Spinal cord (tissue), 10 donors: ENCODE data around the gene NDUFS1. TPM values are rescaled to one million over a fixed set of nuclear protein-coding genes. Genes with fewer than 3 reads are reported as not detected.
A peak's percentile ranks its signal among the peaks of the same experiment; 100 is the strongest.
"Not testable (repeated sequence)": the region's sequence is repeated elsewhere in the genome, so short reads cannot be mapped to it uniquely, and the experiment has no call there.

Experiments used
- DNase-seq, 6 donors: peaks; one replicate each; pipeline versions ENCODE4 v3.0.0 to v3.0.0-alpha.2; 2013 to 2015; ENCODE audit warnings: low spot score in 6 of 6, low read depth in 4 of 6
- H3K27ac ChIP-seq: one replicate; pipeline ENCODE4 v1.5.1; 2013; ENCODE audit warnings: low read depth, low read length, control low read depth
- H3K27me3 ChIP-seq: one replicate; pipeline ENCODE4 v1.6.1; 2013; ENCODE audit warnings: low read length; ENCODE audit not compliant: control insufficient read depth, insufficient read depth
- H3K36me3 ChIP-seq: one replicate; pipeline ENCODE4 v1.6.1; 2013; ENCODE audit warnings: low read length; ENCODE audit not compliant: control insufficient read depth, insufficient read depth
- H3K4me1 ChIP-seq: one replicate; pipeline ENCODE4 v1.6.1; 2013; ENCODE audit warnings: low read length; ENCODE audit not compliant: control insufficient read depth, insufficient read depth
- H3K4me3 ChIP-seq: one replicate; pipeline ENCODE4 v1.5.1; 2013; ENCODE audit warnings: low read depth, low read length, control low read depth
- H3K9me3 ChIP-seq: one replicate; pipeline ENCODE4 v1.6.1; 2013; ENCODE audit warnings: low read length; ENCODE audit not compliant: control insufficient read depth, insufficient read depth
- WGBS: methylation state at CpG from one replicate; pipeline ENCODE4 v1.1.5; 2013; ENCODE audit warnings: missing lambda C conversion rate; ENCODE audit not compliant: insufficient coverage; 5-methylcytosine and 5-hydroxymethylcytosine counted together
- polyA plus RNA-seq, 2 donors: library from polyadenylated mRNA; unstranded; fragments of 120-200 nt; gene quantifications; one replicate each; pipeline ENCODE4 v1.2.1, GENCODE V29; 2013; ENCODE audit not compliant: insufficient read length in 2 of 2
- total RNA-seq, 2 donors: library from RNA; depleted of rRNA in 1 of 2; stranded (reverse); fragments of 120-200 nt in 1 of 2; fragments of >200 nt in 1 of 2; gene quantifications; one replicate each; pipeline versions ENCODE4 v1.2.3 to v1.2.4, GENCODE V29; 2013 to 2014
- donor health status: healthy.

The NDUFS1 gene
- total and polyA plus RNA-seq, 4 donors = 76.7 to 181 (median 97.7) TPM

DNA sequence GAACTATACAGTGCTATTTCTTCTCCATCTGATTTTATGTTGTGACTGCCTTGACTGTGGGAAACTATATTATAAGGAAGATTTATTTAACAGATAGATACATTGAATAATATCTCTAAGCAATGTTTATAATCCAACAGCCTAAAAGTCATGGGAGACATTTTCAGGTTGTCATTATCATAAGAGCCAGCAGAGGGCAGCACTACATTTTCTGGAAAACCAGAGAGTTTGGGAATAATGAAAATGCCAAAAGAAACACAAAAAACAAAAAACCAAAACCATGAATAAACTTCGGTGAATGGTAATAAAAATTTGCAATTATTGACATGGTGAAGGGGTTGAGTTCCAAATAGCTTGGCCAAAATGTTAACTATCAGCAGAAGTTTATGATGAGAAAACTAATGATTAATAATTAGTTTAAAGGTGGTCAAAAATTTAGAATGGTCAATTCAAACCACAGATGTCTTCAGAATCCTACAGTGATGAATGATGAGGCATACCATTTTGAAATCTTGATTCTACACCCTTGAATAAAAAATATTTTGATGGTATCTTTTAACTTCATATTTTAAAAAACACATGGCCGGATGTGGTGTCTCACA, 5.1 kb upstream of the NDUFS1 start:
- H3K4me3 ChIP-seq = no peak overlapping the region
- H3K36me3 ChIP-seq = peaks cover 28% of the 10 kb centered on the region
- peaks cover 6% of the 10 kb centered on the region for H3K4me1 ChIP-seq
- H3K9me3 ChIP-seq = no peaks in the 10 kb centered on the region
- peak; percentile 36 to 87 (median 56) for DNase-seq
- no peaks in the 10 kb centered on the region for H3K27me3 ChIP-seq
- WGBS = no CpG with 5 or more reads among the region's 2 CpGs
- H3K27ac ChIP-seq = no peak overlapping the region

DNA sequence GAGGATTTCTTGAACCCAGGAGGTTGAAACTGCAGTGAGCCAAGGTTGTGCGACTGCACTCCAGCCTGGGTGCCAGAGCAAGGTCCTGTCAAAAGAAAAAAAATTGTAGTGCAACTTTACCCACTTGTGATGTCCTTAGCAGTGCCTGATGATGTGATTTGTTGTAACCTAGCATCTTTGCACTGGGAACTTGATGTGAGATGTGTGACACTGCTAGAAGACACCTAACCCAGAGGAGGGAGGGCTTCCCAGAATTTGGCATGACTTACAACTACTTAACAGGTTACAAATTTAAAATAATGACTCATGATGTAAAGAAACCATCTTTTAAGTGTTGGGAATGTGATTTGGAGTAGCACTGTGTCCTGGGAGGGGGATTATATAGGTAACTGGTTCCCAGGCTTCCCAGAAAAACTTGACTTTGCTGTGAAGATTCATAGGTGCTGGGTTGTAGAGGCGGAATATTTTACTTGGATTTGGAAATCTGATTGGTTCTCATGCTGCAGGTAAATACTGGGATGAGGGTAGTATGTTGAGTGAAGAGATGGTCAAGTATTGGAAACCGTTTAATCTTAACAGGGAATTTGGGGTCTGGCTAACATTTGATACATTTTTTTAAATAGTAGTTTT, 4.1 kb upstream of the NDUFS1 start:
- WGBS = 90% methylated on average over 2 of the region's 3 CpGs
- H3K4me1 ChIP-seq = peaks cover 6% of the 10 kb centered on the region
- no peak overlapping the region for H3K27ac ChIP-seq
- no peak for DNase-seq
- H3K4me3 ChIP-seq = no peak overlapping the region
- H3K9me3 ChIP-seq = no peaks in the 10 kb centered on the region
- peaks cover 28% of the 10 kb centered on the region for H3K36me3 ChIP-seq
- no peaks in the 10 kb centered on the region for H3K27me3 ChIP-seq

DNA sequence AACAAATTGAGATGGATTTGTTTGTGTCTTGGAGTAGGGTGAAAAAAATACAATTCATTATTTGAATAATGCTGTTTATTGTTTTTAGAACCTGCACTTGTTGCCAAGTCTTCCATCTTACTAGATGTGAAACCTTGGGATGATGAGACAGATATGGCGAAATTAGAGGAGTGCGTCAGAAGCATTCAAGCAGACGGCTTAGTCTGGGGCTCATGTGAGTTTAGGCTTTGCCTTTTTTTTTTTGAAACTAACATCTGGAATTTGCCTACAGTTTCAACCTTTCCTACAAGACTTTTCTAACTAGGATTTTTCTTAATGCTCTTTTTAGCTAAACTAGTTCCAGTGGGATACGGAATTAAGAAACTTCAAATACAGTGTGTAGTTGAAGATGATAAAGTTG, 3.2 kb upstream of the NDUFS1 start:
- Histone ChIP-seq H3K36me3 (peaks cover 24% of the 10 kb centered on the region), H3K4me1 (peaks cover 13% of the 10 kb centered on the region)
- H3K27ac ChIP-seq, H3K27me3 ChIP-seq, H3K9me3 ChIP-seq, H3K4me3 ChIP-seq, DNase-seq: not testable (repeated sequence)
- no CpG with 5 or more reads among the region's 4 CpGs for WGBS

DNA sequence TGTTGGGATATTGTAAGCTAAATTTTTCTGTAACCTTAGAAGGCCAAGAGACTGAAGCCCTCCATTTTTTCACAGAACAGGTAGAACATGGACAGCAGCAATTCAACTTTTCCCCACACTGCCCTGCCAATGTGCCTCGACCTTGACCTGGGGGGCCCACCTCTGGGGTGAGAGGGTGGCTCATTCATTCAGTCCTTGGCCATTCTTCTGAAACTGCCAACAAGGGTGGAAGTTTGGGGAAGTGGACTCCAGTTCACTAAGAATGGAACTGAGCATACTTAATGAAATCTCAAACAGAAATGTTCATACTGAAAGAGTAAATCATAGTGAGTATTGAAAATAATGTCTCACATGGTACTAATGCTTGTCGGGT, 1.5 kb upstream of the NDUFS1 start:
- no peaks in the 10 kb centered on the region for H3K27me3 ChIP-seq
- WGBS = 100% methylated on average over 1 of the region's 2 CpGs
- peaks cover 13% of the 10 kb centered on the region for H3K4me1 ChIP-seq
- H3K27ac ChIP-seq = no peak overlapping the region
- peak overlapping the region; percentile 98 for H3K4me3 ChIP-seq
- no peak for DNase-seq
- no peaks in the 10 kb centered on the region for H3K9me3 ChIP-seq
- peaks cover 21% of the 10 kb centered on the region for H3K36me3 ChIP-seq

DNA sequence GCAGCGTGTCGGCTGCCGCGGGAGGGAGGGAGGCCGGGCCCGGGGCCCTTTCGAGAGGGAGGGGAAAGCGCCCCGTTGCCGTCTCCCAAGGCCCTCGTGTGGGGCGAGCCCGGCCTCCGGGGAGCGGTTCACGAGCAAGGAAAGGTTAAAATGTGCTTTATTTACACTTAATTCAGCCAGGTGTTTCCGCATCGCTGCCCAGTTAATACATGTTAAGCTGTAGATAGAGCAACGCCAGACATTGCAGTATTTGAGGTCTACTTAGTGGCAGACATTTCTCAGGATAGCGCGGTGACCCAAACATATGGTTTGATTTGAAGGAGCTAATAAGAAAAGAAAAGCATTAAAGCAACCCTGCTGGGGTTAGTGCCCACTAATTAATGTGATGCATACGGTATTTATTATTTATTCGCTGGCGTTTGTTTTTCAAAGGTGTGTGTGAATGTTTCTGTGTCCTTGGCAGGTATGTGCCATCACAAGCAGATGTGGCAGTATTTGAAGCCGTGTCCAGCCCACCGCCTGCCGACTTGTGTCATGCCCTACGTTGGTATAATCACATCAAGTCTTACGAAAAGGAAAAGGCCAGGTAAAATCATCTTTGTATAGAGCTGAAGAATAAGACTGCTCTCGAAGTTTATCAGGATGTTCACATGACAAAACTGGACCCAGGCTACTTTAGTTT, 1.0 kb upstream of the NDUFS1 start:
- peaks cover 22% of the 10 kb centered on the region for H3K36me3 ChIP-seq
- peaks cover 13% of the 10 kb centered on the region for H3K4me1 ChIP-seq
- WGBS = 4% methylated on average over 15 of the region's 30 CpGs
- no peak for DNase-seq
- H3K27ac ChIP-seq = peak overlapping the region; percentile 95
- peak overlapping the region; percentile 98 for H3K4me3 ChIP-seq
- no peaks in the 10 kb centered on the region for H3K9me3 ChIP-seq
- no peaks in the 10 kb centered on the region for H3K27me3 ChIP-seq

DNA sequence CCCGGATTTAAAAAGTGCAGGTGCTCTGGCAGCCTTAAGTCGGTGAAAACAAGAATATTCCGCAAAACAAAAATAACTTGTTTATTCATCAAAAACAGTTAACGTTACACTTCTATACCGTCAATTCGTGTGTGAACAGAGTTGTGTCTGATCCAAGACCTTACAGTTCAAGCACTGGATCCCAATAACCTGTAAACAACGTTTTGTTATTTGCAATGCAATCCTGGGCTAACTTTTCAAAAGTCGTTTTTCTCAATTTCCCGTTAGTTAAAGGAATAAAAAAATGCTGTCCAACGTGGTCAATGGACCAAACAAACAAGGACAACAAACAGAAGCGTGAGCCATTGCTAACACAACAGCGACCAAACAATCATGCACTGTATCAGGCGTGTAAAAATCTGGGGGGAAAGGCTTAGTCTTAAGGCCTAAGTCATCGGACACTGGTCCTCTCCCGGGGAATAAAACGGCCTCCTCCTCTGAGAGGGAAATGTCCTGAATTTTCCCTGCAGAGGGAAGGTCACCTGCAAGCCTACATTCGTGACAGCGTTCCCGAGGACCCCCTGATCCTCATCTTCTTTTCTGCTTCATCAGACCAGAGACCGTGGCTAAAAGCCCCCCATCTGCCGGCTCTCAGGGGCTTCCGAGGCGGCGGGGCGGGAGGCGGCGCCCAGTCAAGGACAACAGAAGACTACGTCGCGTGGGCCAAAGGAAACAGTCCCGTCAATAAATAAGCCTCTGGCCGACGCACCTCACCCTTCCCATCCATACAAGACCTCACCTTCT, 490 bp downstream of the NDUFS1 start:
- peak overlapping the region; percentile 95 for H3K27ac ChIP-seq
- H3K4me1 ChIP-seq = peaks cover 13% of the 10 kb centered on the region
- peak overlapping the region; percentile 98 for H3K4me3 ChIP-seq
- WGBS = under 1% methylated on average over 27 of the region's 33 CpGs
- no peaks in the 10 kb centered on the region for H3K9me3 ChIP-seq
- H3K27me3 ChIP-seq = no peaks in the 10 kb centered on the region
- H3K36me3 ChIP-seq = peaks cover 16% of the 10 kb centered on the region
- peak in 1 of 6 donors; percentile 6 for DNase-seq

DNA sequence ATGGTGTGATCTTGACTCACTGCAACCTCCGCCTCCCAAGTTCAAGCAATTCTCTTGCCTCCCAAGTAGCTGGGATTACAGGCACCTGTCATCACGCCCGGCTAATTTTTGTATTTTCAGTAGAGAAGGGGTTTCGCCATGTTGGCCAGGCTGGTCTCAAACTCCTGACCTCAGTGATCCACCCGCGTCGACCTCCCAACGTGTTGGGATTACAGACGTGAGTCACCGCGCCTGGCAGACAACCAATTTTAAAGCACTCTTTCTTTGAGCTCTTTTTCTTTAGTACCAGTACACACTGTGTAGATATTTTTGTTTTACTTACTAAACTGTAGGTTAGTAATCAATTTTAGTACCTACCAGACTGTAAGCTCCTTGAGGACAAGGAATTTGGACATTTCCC, 2.2 kb downstream of the NDUFS1 start:
- H3K4me3 ChIP-seq, H3K27me3 ChIP-seq, H3K27ac ChIP-seq, DNase-seq, H3K9me3 ChIP-seq: not testable (repeated sequence)
- 97% methylated on average over 6 of the region's 11 CpGs for WGBS
- Histone ChIP-seq H3K4me1 (peaks cover 13% of the 10 kb centered on the region), H3K36me3 (peaks cover 10% of the 10 kb centered on the region)

DNA sequence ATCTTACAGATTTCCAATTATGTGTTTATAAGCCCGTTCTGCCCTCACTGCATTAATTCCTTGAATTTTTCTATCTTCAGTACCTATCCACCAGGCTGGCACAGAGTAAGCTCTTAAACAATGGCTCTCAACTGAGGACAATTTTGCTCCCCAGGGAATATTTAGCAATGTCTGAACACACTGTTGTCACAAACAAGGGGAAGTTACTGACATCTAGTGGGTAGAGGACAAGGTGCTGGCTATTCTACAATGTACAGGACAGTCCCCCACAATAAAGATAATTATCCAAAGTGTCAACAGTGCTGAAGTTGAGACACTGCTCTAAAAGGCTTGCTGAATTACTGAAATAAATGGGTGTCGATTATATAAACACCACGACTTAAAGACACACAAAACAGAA, 5.0 kb downstream of the NDUFS1 start:
- no peak overlapping the region for H3K4me3 ChIP-seq
- H3K27me3 ChIP-seq = no peaks in the 10 kb centered on the region
- H3K27ac ChIP-seq = no peak overlapping the region
- H3K36me3 ChIP-seq = peaks cover 4% of the 10 kb centered on the region
- H3K9me3 ChIP-seq = no peaks in the 10 kb centered on the region
- WGBS = 100% methylated on average over 1 of the region's 3 CpGs
- DNase-seq = peak in 1 of 6 donors; percentile 29
- H3K4me1 ChIP-seq = peaks cover 7% of the 10 kb centered on the region

DNA sequence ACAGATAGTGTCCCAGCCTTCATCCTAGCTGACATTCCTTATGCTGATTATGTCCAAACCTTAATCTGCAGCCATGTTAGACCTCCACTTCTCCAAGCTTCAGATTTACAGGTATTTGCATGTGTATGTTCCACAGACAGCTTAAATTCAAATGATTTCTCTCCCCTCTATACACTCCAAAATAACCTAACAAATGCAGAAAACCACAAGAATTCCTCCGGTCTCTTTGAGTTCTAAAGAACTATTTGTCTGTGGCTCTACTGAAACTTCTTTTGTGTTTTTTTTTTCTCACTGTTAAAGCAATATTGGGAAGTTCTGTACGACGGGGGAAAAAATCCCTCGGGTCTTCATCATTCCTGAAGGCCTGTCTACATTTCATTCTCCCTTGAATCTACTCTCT, 8.6 kb downstream of the NDUFS1 start:
- Histone ChIP-seq H3K4me3 (no peak overlapping the region), H3K4me1 (no peaks in the 10 kb centered on the region), H3K36me3 (peaks cover 24% of the 10 kb centered on the region), H3K9me3 (no peaks in the 10 kb centered on the region), H3K27me3 (no peaks in the 10 kb centered on the region), H3K27ac (no peak overlapping the region)
- no peak for DNase-seq
- no CpG with 5 or more reads among the region's 4 CpGs for WGBS
